IPS-18a (cell line): ENCODE data around the gene NABP2.

ENCODE experiments used
- H3K27ac ChIP-seq: one replicate; pipeline ENCODE4 v1.5.1; 2013; ENCODE audit warnings: low read length
- H3K27me3 ChIP-seq: one replicate; pipeline ENCODE4 v1.6.1; 2013; ENCODE audit warnings: mild to moderate bottlenecking, low read length; ENCODE audit not compliant: control insufficient read depth, insufficient read depth
- H3K36me3 ChIP-seq: one replicate; pipeline ENCODE4 v1.6.1; 2013; ENCODE audit warnings: low read depth, low read length; ENCODE audit not compliant: control insufficient read depth
- H3K4me1 ChIP-seq: one replicate; pipeline ENCODE4 v1.6.1; 2013; ENCODE audit warnings: low read depth, low read length; ENCODE audit not compliant: control insufficient read depth
- H3K4me3 ChIP-seq: one replicate; pipeline ENCODE4 v1.5.1; 2013; ENCODE audit warnings: low read length
- H3K9ac ChIP-seq: one replicate; pipeline ENCODE4 v1.6.1; 2013; ENCODE audit warnings: mild to moderate bottlenecking, low read length, moderate library complexity
- H3K9me3 ChIP-seq: one replicate; pipeline ENCODE4 v1.6.1; 2013; ENCODE audit warnings: low read depth, low read length; ENCODE audit not compliant: control insufficient read depth

NABP2 gene

GRCh38 chr12:56224102-56224701 lies at the start of gene NABP2:
NABP2 (plus strand) TSS chr12:56224342; CDS start chr12:56224857, 515 bp downstream.
- Histone ChIP-seq H3K4me3 (peak within 1 kb of the TSS; percentile 79), H3K27ac (peak within 1 kb of the TSS; percentile 80), H3K9me3 (no peaks in the 10 kb centered on the region), H3K9ac (peak within 1 kb of the TSS; percentile 76), H3K4me1 (peaks cover 17% of the 10 kb centered on the region), H3K36me3 (no peaks in the 10 kb centered on the region), H3K27me3 (no peaks in the 10 kb centered on the region)

GRCh38 chr12:56178347-56178746 lies 45.8 kb upstream of the NABP2 start:
- no peak overlapping the region for H3K9ac ChIP-seq
- H3K27me3 ChIP-seq, result no peaks in the 10 kb centered on the region
- H3K4me3 ChIP-seq, result no peak overlapping the region
- H3K9me3 ChIP-seq, result no peaks in the 10 kb centered on the region
- H3K36me3 ChIP-seq, result peaks cover 74% of the 10 kb centered on the region
- no peaks in the 10 kb centered on the region for H3K4me1 ChIP-seq
- H3K27ac ChIP-seq, result no peak overlapping the region

GRCh38 chr12:56186957-56187356 lies 37.2 kb upstream of the NABP2 start:
- H3K27ac ChIP-seq, result no peak overlapping the region

GRCh38 chr12:56188131-56188777 lies 35.9 kb upstream of the NABP2 start:
- H3K27ac ChIP-seq, result peak overlapping the region; percentile 82
- peak overlapping the region; percentile 92 for H3K4me3 ChIP-seq
- no peaks in the 10 kb centered on the region for H3K27me3 ChIP-seq
- H3K36me3 ChIP-seq, result peaks cover 31% of the 10 kb centered on the region
- no peaks in the 10 kb centered on the region for H3K9me3 ChIP-seq
- peak overlapping the region; percentile 92 for H3K9ac ChIP-seq
- H3K4me1 ChIP-seq, result peaks cover 9% of the 10 kb centered on the region

More at GRCh38 chr12:56186957-56187356, 37.2 kb upstream of the NABP2 start:
- peaks cover 9% of the 10 kb centered on the region for H3K4me1 ChIP-seq
- no peaks in the 10 kb centered on the region for H3K9me3 ChIP-seq
- no peak overlapping the region for H3K9ac ChIP-seq
- H3K27me3 ChIP-seq, result no peaks in the 10 kb centered on the region
- H3K36me3 ChIP-seq, result peaks cover 38% of the 10 kb centered on the region
- H3K4me3 ChIP-seq, result no peak overlapping the region

GRCh38 chr12:56188778-56189098 lies 35.4 kb upstream of the NABP2 start:
- Histone ChIP-seq H3K4me1 (peaks cover 9% of the 10 kb centered on the region), H3K27me3 (no peaks in the 10 kb centered on the region), H3K9ac (peak overlapping the region; percentile 92), H3K36me3 (peaks cover 27% of the 10 kb centered on the region), H3K9me3 (no peaks in the 10 kb centered on the region), H3K27ac (peak overlapping the region; percentile 82), H3K4me3 (peak overlapping the region; percentile 92)

GRCh38 chr12:56189099-56189917 lies 34.8 kb upstream of the NABP2 start, which contains the start of gene SMARCC2:
SMARCC2 (minus strand) TSS chr12:56189483; CDS start chr12:56189461, 22 bp downstream.
- Histone ChIP-seq H3K9me3 (no peaks in the 10 kb centered on the region), H3K4me1 (peaks cover 9% of the 10 kb centered on the region), H3K4me3 (peak within 1 kb of the TSS; percentile 100), H3K27me3 (no peaks in the 10 kb centered on the region), H3K36me3 (peaks cover 22% of the 10 kb centered on the region), H3K27ac (peak within 1 kb of the TSS; percentile 92), H3K9ac (peak within 1 kb of the TSS; percentile 94)

- Histone ChIP-seq H3K36me3 (peaks cover 14% of the 10 kb centered on the region), H3K9me3 (no peaks in the 10 kb centered on the region), H3K27ac (peak overlapping the region; percentile 92), H3K27me3 (no peaks in the 10 kb centered on the region), H3K4me3 (peak overlapping the region; percentile 100), H3K4me1 (peaks cover 9% of the 10 kb centered on the region), H3K9ac (peak overlapping the region; percentile 94)
These were observed 34.0 kb upstream of the NABP2 start for GRCh38 chr12:56189918-56190694.

- Histone ChIP-seq H3K4me1 (peaks cover 9% of the 10 kb centered on the region), H3K9ac (peak overlapping the region; percentile 94), H3K27ac (no peak overlapping the region), H3K27me3 (no peaks in the 10 kb centered on the region), H3K36me3 (peaks cover 10% of the 10 kb centered on the region), H3K4me3 (peak overlapping the region; percentile 100), H3K9me3 (no peaks in the 10 kb centered on the region)
These were observed 33.4 kb upstream of the NABP2 start for GRCh38 chr12:56190695-56191155.

- Histone ChIP-seq H3K9ac (no peak overlapping the region), H3K4me3 (no peak overlapping the region), H3K9me3 (no peaks in the 10 kb centered on the region), H3K27ac (no peak overlapping the region), H3K36me3 (no peaks in the 10 kb centered on the region), H3K4me1 (peaks cover 8% of the 10 kb centered on the region), H3K27me3 (no peaks in the 10 kb centered on the region)
These were observed 31.6 kb upstream of the NABP2 start for GRCh38 chr12:56192582-56192981.

- no peak overlapping the region for H3K27ac ChIP-seq
These were observed 31.0 kb upstream of the NABP2 start for GRCh38 chr12:56193025-56193578.

More at GRCh38 chr12:56193025-56193578, 31.0 kb upstream of the NABP2 start:
- no peaks in the 10 kb centered on the region for H3K27me3 ChIP-seq
- peaks cover 4% of the 10 kb centered on the region for H3K4me1 ChIP-seq
- no peak overlapping the region for H3K4me3 ChIP-seq
- H3K9ac ChIP-seq, result no peak overlapping the region
- no peaks in the 10 kb centered on the region for H3K9me3 ChIP-seq
- no peaks in the 10 kb centered on the region for H3K36me3 ChIP-seq
